A549 treated with AZD2906 at 1 μM for 4 hours (cell line): ENCODE results near the gene NUP85. TPM values are rescaled to one million over a fixed set of nuclear protein-coding genes. Genes with fewer than 3 reads are reported as not detected.

Experiments used
- total RNA-seq: library from RNA; stranded (reverse); fragments of 200-300 nt; extraction: Qiagen RNA extraction; gene quantifications from 5 replicates; pipeline ENCODE4 v1.2.3, GENCODE V29; 2022

Gene NUP85
- 90.5 to 105 TPM (median 96.6 TPM) in 5 replicates for total RNA-seq

DNA sequence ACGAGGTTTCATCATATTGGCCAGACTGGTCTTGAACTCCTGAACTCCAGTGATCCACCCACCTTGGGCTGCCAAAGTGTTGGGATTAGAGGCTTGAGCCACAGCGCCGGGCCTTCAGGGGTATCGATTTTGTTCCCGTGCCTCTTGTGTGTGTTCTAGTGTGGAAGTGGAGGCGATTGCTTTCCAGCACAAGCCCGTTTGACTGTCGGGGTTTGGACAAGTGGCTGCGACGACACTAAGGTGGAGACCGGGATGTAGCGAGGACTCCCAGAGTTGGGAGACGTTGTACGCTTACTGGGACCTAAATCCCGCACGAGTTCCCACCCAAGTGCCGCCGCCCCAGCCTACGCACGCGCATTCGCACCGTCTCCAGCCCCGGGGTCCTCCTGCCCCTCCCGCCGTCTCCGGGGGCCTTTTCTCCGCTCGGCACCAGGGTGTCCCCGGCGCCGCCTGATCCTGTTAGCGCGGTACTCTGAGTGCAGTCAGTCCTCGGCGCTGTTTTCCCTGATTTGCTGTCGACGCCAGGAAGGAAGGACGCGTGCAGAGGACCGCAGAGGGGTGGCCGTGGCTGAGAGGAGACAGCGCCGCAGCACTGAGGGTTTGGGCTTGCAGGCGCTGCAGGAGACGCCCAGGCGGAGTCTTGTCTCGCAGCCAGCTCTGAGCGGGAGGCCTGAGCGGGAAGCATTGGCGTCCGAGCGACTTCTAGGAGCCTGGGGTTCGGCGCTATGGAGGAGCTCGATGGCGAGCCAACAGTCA is at the start of gene NUP85:
Gene NUP85 (plus strand): TSS at position 643 of the 756 bp plus-strand sequence. CDS start 83 bp downstream, at position 726.

DNA sequence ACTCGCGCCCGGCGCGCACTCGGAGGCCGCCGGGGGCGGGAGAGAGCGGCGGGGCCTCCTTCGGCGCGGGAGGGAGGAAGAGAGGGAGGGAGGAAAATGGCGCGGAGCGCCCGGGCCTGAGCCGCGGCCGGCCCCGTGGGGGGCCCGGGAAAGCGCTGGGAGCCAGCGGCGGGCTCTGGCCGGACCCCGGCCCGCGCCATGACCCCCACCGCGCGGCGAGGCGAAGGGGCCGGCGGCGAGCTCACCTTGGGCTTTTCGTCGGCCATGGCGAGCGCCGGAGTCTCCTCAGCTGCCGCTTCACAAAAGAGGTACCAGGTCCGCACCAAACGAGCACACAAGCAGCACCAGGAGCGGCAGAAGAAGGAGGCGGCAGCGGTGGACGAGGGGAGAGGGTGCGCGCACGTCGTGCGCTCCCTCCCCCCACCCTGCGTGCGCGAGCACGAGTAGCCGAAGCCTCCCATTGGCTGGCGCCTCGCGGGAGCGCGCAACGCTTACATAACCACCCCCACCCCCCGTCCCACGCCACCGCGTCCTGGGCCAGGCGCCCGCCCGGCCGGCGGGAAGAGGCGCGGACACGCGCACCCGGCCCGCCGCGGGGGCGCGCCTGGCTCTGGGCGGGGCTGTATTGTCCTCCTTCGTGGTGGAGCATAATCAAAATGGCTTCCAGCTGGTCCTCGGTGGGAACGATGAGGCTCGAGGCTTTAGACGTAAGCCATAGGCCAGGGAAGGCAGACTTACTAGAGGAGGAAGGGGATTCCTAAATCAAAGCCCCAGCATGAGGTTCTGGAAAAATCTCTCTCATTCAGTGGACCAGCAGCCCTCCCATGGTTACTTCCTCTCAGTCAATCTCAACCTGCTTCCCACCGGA is 22.7 kb upstream of the NUP85 start, which contains the start of gene SUMO2:
Gene SUMO2 (minus strand): TSS at position 391 of the 868 bp plus-strand sequence. CDS start 125 bp downstream, at position 266.

GRCh38 chr17:75261336-75262111 is 56.0 kb downstream of the NUP85 start, which contains the start of the genes GGA3 and MRPS7:
Gene GGA3, minus strand, starts transcription at chr17:75261606. Its CDS starts 19 bp downstream, at chr17:75261587.
Gene MRPS7, plus strand, starts transcription at chr17:75261879. Its CDS starts 22 bp downstream, at chr17:75261901.

GRCh38 chr17:75270966-75271232 is 65.4 kb downstream of the NUP85 start, which contains the start of gene MIF4GD:
Gene MIF4GD, minus strand, starts transcription at chr17:75271231. Its CDS starts 1,036 bp downstream, at chr17:75270195.

Other genes with a start within 250 kb of the NUP85 start
- 13.2 to 20.3 TPM (median 19.5 TPM) in 5 replicates for gene HID1, start 232.9 kb upstream of the NUP85 start, total RNA-seq
- gene CDR2L, start 218.0 kb upstream of the NUP85 start, total RNA-seq, result 72.0 to 93.7 TPM (median 89.5 TPM) in 5 replicates
- gene MRPL58, start 193.0 kb upstream of the NUP85 start, total RNA-seq, result 69.5 to 86.3 TPM (median 76.3 TPM) in 5 replicates
- gene ATP5PD, start 158.7 kb upstream of the NUP85 start, total RNA-seq, result 481 to 554 TPM (median 491 TPM) in 5 replicates
- 30.4 to 32.3 TPM (median 30.9 TPM) in 5 replicates for gene KCTD2, start 158.5 kb upstream of the NUP85 start, total RNA-seq
- 23.0 to 32.9 TPM (median 30.2 TPM) in 5 replicates for gene SLC16A5, start 117.7 kb upstream of the NUP85 start, total RNA-seq
- gene ARMC7, start 95.7 kb upstream of the NUP85 start, total RNA-seq, result 16.2 to 20.4 TPM (median 17.2 TPM) in 5 replicates
- 80.5 to 130 TPM (median 129 TPM) in 5 replicates for gene NT5C, start 73.9 kb upstream of the NUP85 start, total RNA-seq
- gene JPT1, start 51.2 kb upstream of the NUP85 start, total RNA-seq, result 717 to 784 TPM (median 726 TPM) in 5 replicates
- gene SUMO2, start 22.7 kb upstream of the NUP85 start, total RNA-seq, result 311 to 373 TPM (median 352 TPM) in 5 replicates
- 24.1 to 29.9 TPM (median 26.3 TPM) in 5 replicates for gene GGA3, start 55.9 kb downstream of the NUP85 start, total RNA-seq
- 155 to 180 TPM (median 169 TPM) in 5 replicates for gene MRPS7, start 56.2 kb downstream of the NUP85 start, total RNA-seq
- gene MIF4GD, start 65.6 kb downstream of the NUP85 start, total RNA-seq, result 35.3 to 40.6 TPM (median 38.8 TPM) in 5 replicates
- 15.5 to 19.3 TPM (median 17.8 TPM) in 5 replicates for gene SLC25A19, start 83.8 kb downstream of the NUP85 start, total RNA-seq
- gene GRB2, start 200.0 kb downstream of the NUP85 start, total RNA-seq, result 88.0 to 94.9 TPM (median 92.0 TPM) in 5 replicates